ENCODE data around the gene SLC37A1.

GRCh38 chr21:42616941-42617340 is 103.3 kb downstream of the SLC37A1 start:
- TF ChIP-seq TCF7L2 (IDR thresholded peaks at IDR 0.05; ENCODE audit: borderline replicate concordance, extremely low read depth, insufficient read depth, insufficient read length) (no peak), CTCF (IDR thresholded peaks at IDR 0.05 in 2 of 3, conservative IDR thresholded peaks at IDR 0.05 in 1 of 3; ENCODE audit: borderline replicate concordance in 1 of 3, insufficient read depth in 1 of 3, low read depth in 2 of 3, low read length in 2 of 3) (no peak), REST (IDR thresholded peaks at IDR 0.05; ENCODE audit: low read depth) (no peak), EZH2phosphoT487 (IDR thresholded peaks at IDR 0.05; ENCODE audit: borderline replicate concordance) (no peak), CEBPB (IDR thresholded peaks at IDR 0.05; ENCODE audit: low read depth) (no peak), ATF3 (IDR thresholded peaks at IDR 0.05) (no peak), EZH2 (IDR thresholded peaks at IDR 0.05) (no peak), YY1 (IDR thresholded peaks at IDR 0.05; ENCODE audit: extremely low read depth, insufficient replicate concordance, low read depth, low read length) (no peak), RAD21 (IDR thresholded peaks at IDR 0.05; ENCODE audit: low read depth) (no peak), JUND (IDR thresholded peaks at IDR 0.05) (no peak), MAX (IDR thresholded peaks at IDR 0.05) (no peak), POLR2A (IDR thresholded peaks at IDR 0.05; ENCODE audit: borderline replicate concordance, extremely low read depth, insufficient read depth, insufficient read length) (no peak)

Data from HCT116 (cell line).